GM12878 (cell line): ENCODE measurements around the gene BIRC3.

Source experiments
- CBX3 ChIP-seq: fragments of 200-600 bp; sonication (generic); IDR thresholded peaks from 2 replicates; pipeline ENCODE4 v1.6.1; 2016; ENCODE audit warnings: low read depth, borderline replicate concordance
- CTCF ChIP-seq, 3 experiments: IDR thresholded peaks in 2 of 3; conservative IDR thresholded peaks in 1 of 3; 2 replicates each; pipeline ENCODE4 v1.5.1; 2011; ENCODE audit warnings: low read depth in 3 of 3, low read length in 3 of 3, mild to moderate bottlenecking in 3 of 3, control low read depth in 2 of 3, moderate library complexity in 2 of 3, inconsistent platforms in 1 of 3, mixed read lengths in 1 of 3; ENCODE audit not compliant: control insufficient read depth in 2 of 3, insufficient read depth in 1 of 3; ENCODE audit errors: extremely low read depth in 1 of 3
- ETV6 ChIP-seq, 2 experiments: fragments of 450-650 bp in 1 of 2; IDR thresholded peaks in 1 of 2; conservative IDR thresholded peaks in 1 of 2; 2 replicates each; pipeline ENCODE4 v1.6.1; 2014; ENCODE audit warnings: antibody characterized with exemption in 1 of 2, borderline replicate concordance in 1 of 2, low read depth in 1 of 2, mild to moderate bottlenecking in 1 of 2, moderate library complexity in 1 of 2
- HDAC6 ChIP-seq: fragments of 200-600 bp; sonication (generic); IDR thresholded peaks from one replicate; pipeline ENCODE4 v1.8.0; 2017; ENCODE audit warnings: antibody characterized with exemption; ENCODE audit not compliant: unreplicated experiment
- HDGF ChIP-seq: fragments of 450-650 bp; IDR thresholded peaks from 2 replicates; pipeline ENCODE4 v1.6.1; 2016; ENCODE audit warnings: antibody characterized with exemption
- JUNB ChIP-seq: IDR thresholded peaks from 2 replicates; pipeline ENCODE4 v1.6.1; 2016; ENCODE audit warnings: antibody characterized with exemption, mild to moderate bottlenecking
- POLR2A ChIP-seq: IDR thresholded peaks from 2 replicates; pipeline ENCODE4 v1.6.1; 2011; ENCODE audit warnings: low read depth, mild to moderate bottlenecking, low read length
- ZNF622 ChIP-seq: fragments of 450-650 bp; IDR thresholded peaks from 2 replicates; pipeline ENCODE4 v1.6.1; 2017; ENCODE audit warnings: mild to moderate bottlenecking, inconsistent platforms

- no peak for TF ChIP-seq JUNB
- no peak for TF ChIP-seq CBX3
- TF ChIP-seq ETV6 (conservative IDR thresholded peaks at IDR 0.05 in 1 of 2, IDR thresholded peaks at IDR 0.05 in 1 of 2; ENCODE audit: borderline replicate concordance in 1 of 2, low read depth in 1 of 2): no peak
- TF ChIP-seq ZNF622: no peak
- no peak for TF ChIP-seq CTCF (IDR thresholded peaks at IDR 0.05 in 2 of 3, conservative IDR thresholded peaks at IDR 0.05 in 1 of 3; ENCODE audit: control insufficient read depth in 2 of 3, extremely low read depth in 1 of 3, insufficient read depth in 1 of 3, low read depth in 3 of 3, low read length in 3 of 3)
- no peak for TF ChIP-seq HDAC6
- TF ChIP-seq POLR2A: no peak
- no peak for TF ChIP-seq HDGF
Observed at GRCh38 chr11:102320188-102320587, 2.9 kb downstream of the BIRC3 start.
